NCI-H146 treated with DMSO at 0.1 percent for 48 hours (cell line): Measurements from ENCODE around the gene SLC49A3.

ENCODE experiments used
- DNase-seq: peaks from one replicate; lab custom pipeline; 2025; ENCODE audit not compliant: unreplicated experiment; lab: John Stamatoyannopoulos, UW

The SLC49A3 gene

GRCh38 chr4:666822-667544 lies 22.0 kb downstream of the SLC49A3 start:
- DNase-seq: no peak

DNA sequence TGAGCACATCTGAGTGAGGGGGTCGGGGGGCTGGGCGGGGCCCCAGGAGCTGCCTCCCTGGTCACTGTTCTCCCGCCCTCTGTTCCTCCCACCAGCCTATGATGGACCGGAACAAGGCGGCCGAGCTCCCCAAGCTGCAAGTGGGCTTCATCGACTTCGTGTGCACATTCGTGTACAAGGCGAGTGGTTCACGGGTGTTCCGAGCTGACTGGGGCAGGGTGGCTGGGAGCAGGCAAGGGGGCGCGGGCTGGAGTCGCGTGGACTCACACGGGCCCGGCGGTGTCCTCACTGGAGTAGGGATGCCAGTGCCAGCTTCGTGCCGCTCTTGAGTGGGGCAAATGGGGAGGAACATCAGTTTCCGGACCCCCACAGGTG lies 22.5 kb downstream of the SLC49A3 start:
- no peak for DNase-seq

GRCh38 chr4:665751-666435 lies 23.1 kb downstream of the SLC49A3 start:
- DNase-seq: no peak

DNA sequence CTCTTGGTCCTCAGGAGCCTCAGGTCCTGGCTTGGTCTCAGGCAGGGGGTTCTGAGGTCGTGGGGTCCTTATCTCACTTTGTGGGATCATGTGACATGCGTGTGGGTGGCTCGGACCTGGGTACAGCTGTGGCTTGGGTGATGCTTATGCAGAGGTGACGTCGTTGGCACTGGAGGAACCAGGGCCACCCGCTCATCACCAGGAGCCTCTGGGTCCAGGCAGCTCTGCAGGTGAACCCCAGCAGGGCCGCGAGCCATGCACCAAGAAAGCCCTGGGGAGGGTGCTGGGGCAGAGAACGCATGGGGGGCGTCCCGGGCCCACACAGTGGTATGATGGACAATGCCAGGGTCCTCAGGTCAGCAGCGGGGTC lies 23.6 kb downstream of the SLC49A3 start:
- DNase-seq: no peak

GRCh38 chr4:664713-665231 lies 24.2 kb downstream of the SLC49A3 start:
- no peak for DNase-seq

DNA sequence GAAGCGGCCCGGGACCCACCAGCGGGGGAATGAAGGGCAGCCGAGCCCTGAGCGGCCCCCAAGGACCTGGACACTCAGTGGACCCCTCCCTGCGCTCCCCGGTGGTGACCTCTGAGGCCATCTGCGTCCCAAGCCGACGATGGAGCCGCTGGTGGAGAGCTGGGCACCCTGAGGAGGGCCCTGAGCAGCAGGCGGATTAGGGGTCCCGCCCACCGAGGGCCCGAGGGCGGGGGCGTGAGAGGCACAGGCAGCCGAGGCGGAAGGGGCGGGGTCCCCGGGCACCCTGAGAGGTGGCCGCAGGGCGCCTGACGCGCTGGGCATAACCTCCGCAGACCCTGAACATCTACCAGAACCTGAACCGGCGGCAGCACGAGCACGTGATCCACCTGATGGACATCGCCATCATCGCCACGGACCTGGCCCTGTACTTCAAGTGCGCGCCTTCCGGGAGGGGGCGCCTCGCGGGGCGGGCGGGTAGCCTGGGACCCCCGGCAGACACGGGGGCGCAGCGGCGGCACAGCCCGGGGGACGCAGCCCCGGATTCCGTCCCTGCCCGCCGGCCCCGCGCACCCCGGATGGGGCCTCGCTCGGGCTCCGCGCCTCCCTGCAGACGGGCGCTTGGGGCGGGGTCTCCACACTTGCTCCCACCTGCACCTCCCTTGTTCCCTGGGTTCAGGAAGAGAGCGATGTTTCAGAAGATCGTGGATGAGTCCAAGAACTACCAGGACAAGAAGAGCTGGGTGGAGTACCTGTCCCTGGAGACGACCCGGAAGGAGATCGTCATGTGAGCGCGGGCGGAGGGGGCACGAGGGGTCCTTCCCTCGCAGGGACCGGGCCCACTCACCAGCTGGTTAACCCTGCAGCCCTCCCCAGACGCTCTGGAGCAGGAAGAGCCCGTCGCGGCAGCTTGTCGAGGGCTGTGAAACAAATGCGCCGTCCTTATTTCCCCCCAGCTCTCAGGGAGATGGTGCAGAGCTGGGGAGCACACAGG lies 25.2 kb downstream of the SLC49A3 start:
- peak; percentile 50 for DNase-seq

- no peak for DNase-seq
Measured at GRCh38 chr4:663046-663437, 25.9 kb downstream of the SLC49A3 start.

DNA sequence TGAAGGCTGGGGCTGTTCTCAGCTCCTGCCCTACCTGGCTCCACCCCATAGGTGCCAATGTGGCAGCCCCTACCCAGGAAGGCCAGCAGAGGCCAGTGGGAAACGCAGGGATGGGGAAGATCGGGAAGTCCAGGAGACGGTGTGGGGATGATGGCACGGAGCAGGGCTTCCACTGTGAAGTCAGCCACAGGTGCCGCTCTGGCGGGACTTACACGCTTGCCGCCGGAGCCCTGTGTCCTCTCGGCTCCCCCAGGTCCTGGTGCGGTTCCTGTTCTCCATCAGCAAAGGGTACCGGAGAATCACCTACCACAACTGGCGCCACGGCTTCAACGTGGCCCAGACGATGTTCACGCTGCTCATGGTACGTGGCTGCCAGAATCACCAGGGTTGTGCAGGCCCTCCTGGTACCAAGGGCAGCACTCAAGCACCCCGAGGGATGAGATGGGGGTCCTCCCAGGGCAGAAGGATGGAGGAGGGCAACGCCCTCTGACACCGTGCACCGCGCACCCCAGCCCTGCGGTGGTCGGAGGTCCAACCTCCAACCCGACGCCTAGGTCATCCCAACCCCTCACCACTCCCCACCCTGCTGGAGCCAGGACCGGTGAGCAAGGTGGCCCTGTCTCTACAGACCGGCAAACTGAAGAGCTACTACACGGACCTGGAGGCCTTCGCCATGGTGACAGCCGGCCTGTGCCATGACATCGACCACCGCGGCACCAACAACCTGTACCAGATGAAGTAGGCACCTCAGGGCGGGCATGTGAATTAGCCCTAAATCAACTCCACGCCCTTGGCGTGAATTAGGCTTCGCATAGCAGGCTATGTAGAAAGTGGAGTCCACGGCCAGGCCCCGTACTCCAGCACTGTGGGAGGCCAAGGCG lies 26.8 kb downstream of the SLC49A3 start:
- DNase-seq: no peak

DNA sequence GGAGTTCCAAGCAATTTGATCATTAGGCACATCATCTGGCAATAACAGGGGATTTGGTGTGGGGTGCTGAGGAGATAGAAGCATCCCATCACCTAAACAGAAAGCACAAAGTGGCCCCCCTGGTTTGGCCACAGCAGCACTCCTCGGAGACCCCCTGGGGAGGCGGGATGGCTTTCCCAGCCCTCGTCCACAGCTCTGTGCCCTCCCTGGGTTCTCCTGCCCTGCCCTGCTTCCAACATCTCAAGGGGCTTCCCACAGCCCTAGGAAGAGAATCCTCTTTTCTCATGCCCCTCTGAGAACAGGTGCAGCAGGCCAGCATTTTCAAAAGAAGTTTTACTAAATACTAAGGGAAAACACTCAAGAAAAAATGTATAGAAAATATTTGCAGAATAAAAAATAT lies 27.7 kb downstream of the SLC49A3 start:
- no peak for DNase-seq

DNA sequence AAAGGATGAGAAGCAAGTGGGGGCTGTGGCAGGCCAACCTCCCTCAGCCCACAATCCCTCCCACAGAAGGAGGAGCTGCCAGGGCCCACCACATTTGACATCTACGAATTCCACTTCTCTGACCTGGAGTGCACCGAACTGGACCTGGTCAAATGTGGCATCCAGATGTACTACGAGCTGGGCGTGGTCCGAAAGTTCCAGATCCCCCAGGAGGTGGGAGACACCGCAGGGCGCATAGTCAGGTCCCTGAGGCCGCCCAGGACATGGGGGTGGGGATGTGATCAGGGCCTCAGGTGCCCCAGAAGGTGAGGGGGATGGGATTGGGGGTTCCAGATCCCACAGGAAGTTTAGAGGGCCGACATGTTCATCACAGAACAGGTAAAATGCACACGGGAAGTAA lies 28.6 kb downstream of the SLC49A3 start:
- no peak for DNase-seq

DNA sequence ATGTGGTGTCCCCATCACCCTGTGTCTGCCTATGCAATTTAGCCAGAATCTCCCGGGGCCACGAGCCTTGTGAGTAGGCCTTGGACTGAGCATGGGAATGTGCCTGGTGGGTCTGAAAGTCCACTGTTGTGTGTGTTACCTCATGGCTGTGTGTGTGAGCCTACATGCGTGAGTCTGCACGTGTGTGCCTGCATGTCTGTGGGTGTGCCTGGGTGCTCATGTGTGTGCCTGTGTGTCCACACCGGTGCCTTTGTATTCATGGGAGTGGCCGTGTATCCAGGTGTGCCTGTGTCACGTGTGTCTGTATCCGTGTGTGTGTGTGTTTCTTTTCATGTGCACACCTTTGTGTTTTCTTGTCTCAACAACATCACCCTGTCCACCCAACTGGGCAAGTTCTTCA lies 29.1 kb downstream of the SLC49A3 start:
- DNase-seq: no peak

DNA sequence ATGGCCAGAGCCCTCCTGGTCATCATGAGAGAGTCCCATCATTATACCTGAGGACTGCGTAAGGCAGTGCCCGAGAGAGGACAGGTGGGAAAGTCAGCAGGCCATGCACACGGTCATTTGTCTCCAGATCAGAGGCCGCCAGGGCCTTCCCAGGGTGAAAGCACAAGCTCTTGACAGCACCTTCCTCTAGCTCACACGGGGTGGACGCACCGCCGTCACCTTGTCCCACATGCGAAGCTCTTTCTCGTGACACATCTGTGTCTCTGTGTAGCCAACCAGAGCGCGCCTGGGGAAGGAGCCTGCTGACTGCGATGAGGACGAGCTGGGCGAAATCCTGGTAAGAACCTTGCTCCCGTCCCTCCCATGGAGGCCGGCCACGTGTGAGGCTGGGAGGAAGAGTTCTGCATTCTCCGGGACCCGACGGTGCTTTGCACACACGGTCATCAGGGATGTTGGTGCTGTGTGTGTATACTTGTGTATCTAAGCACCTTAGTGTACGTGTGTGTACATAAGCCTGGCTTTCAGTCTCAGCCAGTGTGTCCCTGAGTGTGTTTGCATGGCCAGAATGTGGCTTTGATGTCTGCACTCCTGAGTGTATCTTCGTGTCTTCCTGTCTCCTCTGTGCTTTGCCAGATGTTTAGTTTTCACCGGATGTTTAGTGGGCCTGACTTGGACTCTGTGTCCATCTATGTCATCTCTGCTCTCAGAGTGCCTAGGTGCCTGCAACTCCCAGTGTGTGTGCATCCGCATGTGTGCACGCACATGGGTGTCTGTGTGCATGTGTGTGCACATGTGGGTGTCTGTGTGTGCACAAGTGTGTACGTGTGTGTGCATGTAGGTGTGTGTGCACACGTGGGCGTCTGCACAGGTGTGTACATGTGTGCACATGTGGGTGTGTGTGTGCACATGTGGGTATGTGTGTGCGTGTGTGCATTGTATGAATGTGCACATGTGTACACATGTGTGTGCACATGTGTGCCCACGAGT lies 30.0 kb downstream of the SLC49A3 start:
- DNase-seq: no peak

GRCh38 chr4:657834-658667 lies 30.9 kb downstream of the SLC49A3 start:
- DNase-seq: no peak

DNA sequence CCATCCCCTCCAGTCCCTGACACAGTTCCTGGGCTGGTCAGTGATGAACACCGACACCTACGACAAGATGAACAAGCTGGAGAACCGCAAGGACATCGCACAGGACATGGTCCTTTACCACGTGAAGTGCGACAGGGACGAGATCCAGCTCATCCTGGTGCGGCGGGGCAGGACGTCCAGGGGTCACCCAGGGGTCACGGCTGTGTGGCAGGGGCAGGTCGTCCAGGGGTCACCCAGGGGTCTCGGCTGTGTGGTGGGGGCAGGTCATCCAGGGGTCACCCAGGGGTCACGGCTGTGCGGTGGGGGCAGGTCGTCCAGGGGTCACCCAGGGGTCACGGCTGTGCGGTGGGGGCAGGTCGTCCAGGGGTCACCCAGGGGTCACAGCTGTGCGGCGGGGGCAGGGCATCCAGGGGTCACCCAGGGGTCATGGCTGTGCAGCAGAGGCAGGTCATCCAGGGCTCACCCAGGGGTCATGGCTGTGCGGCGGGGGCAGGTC lies 31.6 kb downstream of the SLC49A3 start:
- DNase-seq: no peak

DNA sequence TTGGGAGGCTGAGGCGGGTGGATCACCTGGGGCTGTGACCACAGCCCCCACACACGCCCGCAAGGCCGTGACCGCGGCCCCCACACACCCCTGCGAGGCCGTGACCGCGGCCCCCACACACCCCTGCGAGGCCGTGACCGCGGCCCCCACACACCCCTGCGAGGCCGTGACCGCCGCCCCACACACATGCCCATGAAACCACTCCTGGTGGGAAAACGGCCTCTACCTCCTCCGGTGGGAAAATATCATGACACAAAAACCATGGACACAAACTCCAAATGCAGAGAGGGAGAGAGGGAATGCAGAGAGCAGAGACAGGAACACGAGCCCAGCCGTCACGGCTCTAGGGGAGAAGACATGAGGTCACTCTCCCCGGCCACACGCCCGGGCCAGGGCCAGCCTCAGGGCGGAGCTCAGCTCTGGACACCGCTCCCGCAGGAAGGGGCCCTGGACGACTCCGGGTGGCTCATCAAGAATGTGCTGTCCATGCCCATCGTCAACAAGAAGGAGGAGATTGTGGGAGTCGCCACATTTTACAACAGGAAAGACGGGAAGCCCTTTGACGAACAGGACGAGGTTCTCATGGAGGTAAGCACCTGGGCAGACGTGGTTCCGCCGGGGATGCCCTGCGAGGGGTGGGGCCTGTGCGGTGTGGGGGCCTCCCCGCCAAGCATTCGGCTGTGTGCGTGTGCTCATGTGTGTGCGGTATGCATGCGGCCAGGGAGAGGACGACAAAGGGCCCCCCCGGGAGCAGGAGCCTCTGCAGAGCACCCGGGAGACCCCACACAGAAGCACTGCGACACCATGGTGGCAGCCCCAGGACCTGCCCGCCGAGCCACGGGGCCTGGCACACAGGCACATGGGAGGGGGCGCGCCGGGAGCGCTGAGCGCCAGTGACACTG lies 32.3 kb downstream of the SLC49A3 start:
- DNase-seq: no peak

GRCh38 chr4:655464-656151 lies 33.3 kb downstream of the SLC49A3 start:
- no peak for DNase-seq
